HFF-Myc (cell line): ENCODE results near the gene WWOX.

Source experiments
- DNase-seq: peaks from one replicate; pipeline ENCODE4 v3.0.0-alpha.2; 2011; ENCODE audit warnings: low read depth; ENCODE audit errors: extremely low read depth
- H3K4me3 ChIP-seq: replicated peaks from 2 replicates; pipeline ENCODE4 v1.5.1; 2011; ENCODE audit warnings: low read depth, mild to moderate bottlenecking, control low read depth, low read length
- TF ChIP-seq, protein P1 (sequence below): IDR thresholded peaks from 2 replicates; pipeline ENCODE4 v1.5.1; 2012; ENCODE audit warnings: mild to moderate bottlenecking, low read depth, low read length, control low read depth; ENCODE audit errors: missing control alignments

WWOX gene

DNA sequence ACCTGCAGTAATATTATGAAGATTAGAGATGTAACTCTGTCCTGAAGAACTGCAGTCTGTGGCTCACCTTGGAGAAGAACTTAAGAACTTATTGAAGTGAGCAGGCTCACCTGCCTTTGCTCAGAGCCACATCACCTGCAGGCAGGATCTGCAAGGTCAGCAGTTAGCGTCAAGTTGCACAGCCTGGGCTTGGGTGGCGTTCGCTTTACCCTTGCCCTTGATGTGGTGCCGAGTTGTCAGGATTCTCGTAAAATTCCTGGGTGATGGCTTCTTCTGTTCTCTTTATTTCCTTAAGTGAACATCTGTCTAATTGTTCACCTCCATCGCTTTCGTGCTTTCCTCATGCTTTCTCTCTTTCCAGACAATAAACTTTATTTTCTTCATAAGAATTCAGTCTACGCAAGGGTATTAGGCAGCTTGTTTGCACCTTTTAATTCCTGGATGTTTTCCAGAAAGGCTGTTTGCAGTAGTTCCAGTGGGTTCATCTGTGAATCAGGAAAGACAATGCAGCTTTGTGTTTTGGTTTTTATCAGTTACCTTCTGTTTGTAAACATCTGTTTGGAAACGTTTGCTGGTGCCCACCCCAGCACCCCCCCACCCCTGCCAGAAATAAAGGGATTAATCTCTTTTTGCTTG is 254.3 kb downstream of the WWOX start:
- DNase-seq = no peak
- H3K4me3 ChIP-seq = no peak overlapping the region
- TF ChIP-seq, protein P1, sequence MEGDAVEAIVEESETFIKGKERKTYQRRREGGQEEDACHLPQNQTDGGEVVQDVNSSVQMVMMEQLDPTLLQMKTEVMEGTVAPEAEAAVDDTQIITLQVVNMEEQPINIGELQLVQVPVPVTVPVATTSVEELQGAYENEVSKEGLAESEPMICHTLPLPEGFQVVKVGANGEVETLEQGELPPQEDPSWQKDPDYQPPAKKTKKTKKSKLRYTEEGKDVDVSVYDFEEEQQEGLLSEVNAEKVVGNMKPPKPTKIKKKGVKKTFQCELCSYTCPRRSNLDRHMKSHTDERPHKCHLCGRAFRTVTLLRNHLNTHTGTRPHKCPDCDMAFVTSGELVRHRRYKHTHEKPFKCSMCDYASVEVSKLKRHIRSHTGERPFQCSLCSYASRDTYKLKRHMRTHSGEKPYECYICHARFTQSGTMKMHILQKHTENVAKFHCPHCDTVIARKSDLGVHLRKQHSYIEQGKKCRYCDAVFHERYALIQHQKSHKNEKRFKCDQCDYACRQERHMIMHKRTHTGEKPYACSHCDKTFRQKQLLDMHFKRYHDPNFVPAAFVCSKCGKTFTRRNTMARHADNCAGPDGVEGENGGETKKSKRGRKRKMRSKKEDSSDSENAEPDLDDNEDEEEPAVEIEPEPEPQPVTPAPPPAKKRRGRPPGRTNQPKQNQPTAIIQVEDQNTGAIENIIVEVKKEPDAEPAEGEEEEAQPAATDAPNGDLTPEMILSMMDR = no peak

- no peak overlapping the region for H3K4me3 ChIP-seq
- no peak for DNase-seq
- TF ChIP-seq, protein P1 = no peak
These were observed 263.2 kb downstream of the WWOX start for GRCh38 chr16:78362524-78363135.

- no peak for DNase-seq
- no peak overlapping the region for H3K4me3 ChIP-seq
- TF ChIP-seq, protein P1 = no peak
These were observed 264.5 kb downstream of the WWOX start for GRCh38 chr16:78363843-78364555.

DNA sequence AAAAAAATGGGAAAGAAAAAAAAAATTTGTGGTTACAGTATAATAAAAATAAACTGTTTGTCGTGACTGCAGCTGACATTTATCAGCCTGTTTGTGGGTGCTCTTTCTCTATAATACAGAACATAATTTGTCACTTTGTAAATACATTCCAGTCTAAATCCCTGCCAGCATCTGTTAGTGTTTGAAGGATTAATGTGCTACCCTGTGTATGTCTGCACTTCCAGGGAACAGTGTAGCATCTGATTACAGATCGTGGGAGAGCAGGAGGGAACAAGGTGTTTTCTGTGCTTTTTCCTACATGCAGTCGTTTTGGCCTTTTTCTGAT is 265.1 kb downstream of the WWOX start:
- no peak for DNase-seq
- H3K4me3 ChIP-seq = no peak overlapping the region
- TF ChIP-seq, protein P1 = no peak

DNA sequence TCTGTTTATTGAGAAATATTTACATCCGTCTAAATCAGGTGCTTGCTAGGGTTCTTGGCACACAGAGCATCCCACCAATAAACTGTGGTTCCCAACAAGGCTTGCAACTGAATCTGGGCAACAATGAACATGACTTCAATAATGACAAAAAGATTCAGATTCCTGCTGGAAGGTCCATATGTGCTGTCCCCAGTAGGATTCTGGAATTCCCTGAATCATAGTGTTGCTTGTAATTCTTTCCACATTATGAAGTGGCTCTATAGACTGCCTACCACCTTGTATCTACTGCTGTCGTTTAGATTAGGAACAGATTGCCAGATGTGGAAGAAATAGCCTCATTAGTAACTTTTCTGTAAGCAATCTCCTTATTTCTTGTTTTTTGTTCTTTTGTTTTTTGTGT is 265.9 kb downstream of the WWOX start:
- no peak overlapping the region for H3K4me3 ChIP-seq
- TF ChIP-seq, protein P1 = no peak
- no peak for DNase-seq

- no peak for DNase-seq
- no peak overlapping the region for H3K4me3 ChIP-seq
- TF ChIP-seq, protein P1 = no peak
These were observed 269.0 kb downstream of the WWOX start for GRCh38 chr16:78368121-78369102.
